NOMO-1 treated with DMSO at 0.1 percent for 48 hours (cell line): ENCODE measurements around the gene AP1M1.

Experiments used
- DNase-seq: peaks from one replicate; lab custom pipeline; 2025; ENCODE audit not compliant: unreplicated experiment; lab: John Stamatoyannopoulos, UW

Gene AP1M1

DNA sequence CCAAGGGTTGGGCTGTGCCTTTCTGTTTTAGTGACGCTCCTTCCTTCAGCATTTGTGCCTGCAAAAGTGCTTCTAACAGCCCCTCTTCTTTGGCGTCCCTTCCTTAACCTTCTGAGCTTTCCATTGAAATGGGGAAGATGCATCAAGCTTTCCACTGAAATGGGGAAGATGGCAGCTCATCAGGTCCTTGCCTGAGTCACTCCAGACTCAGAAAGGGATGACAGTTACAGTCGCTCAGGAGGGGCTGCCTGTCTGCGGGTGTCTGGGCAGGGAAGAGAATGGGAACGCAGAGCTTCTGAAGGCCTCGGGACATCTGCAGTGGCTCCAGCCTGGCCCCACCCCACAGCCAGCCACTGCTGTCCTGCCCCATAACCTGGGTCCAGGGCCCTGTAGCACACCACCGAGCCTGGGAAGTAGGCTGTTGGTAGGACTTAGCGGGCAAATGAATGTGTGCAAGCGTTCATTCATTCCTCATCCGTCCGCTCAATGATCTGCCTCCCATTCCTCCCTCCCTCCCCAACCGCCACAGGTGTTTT, 9.8 kb downstream of the AP1M1 start:
- DNase-seq, result no peak

DNA sequence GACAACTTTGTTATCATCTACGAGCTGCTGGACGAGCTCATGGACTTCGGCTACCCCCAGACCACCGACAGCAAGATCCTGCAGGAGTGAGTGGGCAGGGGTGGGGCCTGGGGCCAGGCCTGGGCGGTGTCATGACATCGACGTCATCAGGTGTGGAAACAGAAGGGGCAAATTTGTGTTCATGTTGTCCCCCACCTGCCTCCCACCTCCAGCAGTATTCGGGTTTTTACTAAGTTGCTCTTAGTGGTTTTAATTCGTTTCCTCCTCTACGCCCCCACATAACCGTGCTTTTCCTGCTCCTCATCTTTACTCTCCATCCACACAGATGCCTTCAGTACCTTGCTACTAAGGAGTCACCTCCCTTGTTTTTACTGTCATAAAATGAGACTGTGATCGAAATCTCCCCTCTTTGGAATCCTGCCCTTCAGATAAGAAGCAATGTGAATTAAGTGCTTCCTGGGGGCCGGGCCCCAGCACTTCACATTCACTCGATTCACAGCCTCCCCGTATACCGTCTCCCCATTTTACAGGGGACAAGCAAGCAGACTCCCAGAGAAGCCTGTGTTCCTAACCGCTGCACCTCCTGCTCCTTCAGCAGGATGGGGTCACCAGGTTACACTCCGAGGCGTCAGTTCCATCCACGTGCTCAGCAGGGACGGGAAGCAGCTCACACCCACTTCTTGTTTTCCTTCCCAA, 10.5 kb downstream of the AP1M1 start:
- DNase-seq, result no peak

- no peak for DNase-seq
Measured at GRCh38 chr19:16208847-16209665, 11.3 kb downstream of the AP1M1 start.

DNA sequence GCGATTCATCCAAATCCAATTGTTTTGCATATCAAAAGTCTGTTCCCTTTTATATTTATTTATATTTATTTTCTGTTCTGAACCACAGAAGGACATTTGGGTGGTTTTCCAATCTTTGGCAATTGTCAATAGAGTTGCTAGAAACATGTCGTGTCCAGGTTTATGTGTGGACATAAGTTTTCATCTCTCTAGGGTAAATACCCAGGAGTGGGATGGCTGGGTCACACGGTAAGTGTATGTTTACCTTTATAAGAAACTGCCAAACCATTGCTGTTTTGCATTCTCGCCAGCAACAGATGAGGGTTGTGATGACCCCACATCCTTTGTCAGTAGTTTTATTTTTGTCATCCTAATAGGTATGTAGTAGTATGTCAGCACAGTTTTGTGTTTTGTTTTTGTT, 12.5 kb downstream of the AP1M1 start:
- no peak for DNase-seq

GRCh38 chr19:16213076-16213475, 15.4 kb downstream of the AP1M1 start:
- DNase-seq, result no peak

DNA sequence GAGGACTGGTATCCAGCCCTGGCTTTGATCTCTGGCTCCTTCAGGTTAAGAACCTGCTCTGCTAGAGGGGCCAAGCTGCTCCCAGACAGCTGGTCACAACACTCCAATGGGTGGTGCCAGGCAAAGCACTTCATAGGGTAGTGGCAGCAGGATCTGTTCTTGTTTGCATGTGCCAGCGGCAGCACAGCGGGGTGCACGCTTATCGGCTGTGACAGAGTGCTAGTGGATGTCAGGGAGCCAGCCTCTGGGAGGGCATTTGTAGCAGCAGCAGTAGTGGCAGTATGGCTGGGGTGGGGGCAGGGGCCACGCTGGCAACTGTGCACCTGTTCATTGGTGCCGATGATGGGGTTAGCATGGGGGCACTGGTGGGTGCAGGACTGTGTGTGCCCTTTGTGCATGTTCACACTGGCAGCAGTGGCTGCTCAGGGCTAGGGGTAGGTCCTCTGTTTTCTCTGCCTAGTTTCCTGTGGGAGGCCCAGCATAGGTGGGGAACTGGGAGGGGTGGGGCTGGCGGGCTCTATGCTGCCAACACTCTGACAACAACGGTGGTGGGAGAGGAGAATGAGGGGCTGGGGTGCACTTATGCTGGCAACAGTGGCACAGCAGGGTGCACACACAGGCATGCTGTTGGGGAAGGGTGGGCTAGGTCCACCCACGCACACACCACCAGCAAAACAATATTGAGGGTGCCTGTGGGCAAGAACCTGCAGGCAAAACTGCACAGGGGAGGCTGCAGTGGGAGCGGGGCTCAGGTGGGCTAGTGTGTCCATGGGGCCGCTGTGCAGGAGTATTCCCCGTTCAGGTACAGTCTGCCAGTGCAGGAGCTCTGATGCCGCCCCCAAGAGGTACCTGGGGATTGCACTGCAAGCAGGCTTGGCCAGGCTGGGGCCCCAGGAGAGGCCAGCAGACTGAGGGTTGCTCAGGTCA, 19.3 kb downstream of the AP1M1 start:
- DNase-seq, result no peak

GRCh38 chr19:16217716-16218451, 20.2 kb downstream of the AP1M1 start:
- DNase-seq, result no peak

- DNase-seq, result no peak
Measured at GRCh38 chr19:16218851-16219250, 21.1 kb downstream of the AP1M1 start.

DNA sequence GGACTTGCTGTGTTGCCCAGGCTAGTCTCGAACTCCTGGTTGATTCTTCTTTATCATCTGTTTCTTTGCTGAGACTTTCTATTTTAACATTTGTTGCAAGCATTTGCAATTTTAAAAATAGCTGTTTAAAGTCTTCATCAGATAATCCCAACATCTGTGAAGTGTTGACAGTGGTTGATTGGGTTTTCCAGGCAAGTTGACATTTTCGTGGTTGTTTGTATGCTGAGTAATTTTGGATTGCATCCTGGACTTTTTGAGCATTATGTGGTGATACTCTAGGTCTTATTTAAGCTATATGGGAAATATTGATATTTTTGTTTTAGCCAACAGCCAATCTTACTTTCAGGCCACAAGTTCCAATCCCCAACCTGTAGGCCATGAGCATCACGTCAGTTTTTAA, 25.1 kb downstream of the AP1M1 start:
- DNase-seq, result no peak

DNA sequence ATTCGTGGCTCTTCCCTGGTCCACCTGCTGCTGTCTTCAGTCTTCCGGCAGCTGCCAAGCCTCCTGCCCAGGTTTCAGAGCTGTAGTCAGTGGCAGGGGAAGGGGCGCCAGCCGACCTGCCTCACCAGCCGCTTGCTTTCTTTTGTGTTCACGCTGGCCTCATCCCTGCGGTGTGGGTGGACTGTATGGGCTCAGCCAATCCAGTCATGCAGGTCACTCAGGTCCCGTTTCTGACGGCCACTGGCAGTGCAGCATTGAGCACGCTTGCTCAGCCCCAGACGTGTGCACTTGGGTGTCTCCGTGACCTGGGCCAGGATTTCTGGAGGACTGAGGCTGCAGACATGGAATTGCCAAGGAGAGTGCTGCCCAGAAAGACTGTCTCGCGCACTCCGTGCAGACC, 26.0 kb downstream of the AP1M1 start:
- DNase-seq, result no peak

DNA sequence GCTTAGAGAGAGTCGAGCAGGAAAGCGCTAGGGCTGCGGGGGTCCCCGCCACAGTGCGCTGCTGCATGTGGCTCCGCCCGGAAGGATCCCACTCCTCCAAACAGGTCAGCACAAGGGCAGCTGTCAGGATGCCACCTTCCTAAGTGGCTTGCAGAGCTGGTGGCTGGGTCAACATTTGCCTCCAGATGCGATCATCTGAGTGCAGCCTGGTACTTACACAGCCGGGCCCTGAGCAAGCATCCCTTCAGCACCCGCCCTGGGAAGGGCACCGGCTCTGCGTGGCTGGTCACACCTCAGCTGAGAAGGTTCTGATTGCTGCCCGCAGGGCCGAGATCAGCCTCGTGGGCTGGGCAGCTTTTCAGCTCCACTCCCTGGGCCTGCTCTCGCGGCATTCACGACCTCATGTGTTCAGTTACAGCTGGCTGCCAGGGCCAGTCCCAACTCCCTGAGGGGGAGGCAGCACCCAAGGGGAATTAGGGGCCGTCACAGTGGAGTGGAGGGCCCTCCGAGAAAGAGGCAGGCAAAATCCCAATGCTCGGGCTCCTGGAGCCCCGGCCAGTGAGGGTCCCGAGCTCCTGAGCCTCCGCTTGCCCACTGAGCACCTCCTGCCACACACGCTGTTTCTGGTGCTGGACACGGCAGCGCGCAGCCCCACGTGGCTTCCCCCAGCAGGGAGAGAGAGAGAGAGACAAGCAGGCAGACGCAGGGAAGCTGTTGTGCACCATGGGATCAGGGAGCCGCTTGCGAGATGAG, 26.8 kb downstream of the AP1M1 start:
- DNase-seq, result no peak

- no peak for DNase-seq
Measured at GRCh38 chr19:16225279-16226183, 27.8 kb downstream of the AP1M1 start.

- DNase-seq, result no peak
Measured at GRCh38 chr19:16226184-16226591, 28.5 kb downstream of the AP1M1 start.

- no peak for DNase-seq
Measured at GRCh38 chr19:16226878-16227836, 29.4 kb downstream of the AP1M1 start.

GRCh38 chr19:16227837-16228636, 30.3 kb downstream of the AP1M1 start:
- DNase-seq, result no peak

DNA sequence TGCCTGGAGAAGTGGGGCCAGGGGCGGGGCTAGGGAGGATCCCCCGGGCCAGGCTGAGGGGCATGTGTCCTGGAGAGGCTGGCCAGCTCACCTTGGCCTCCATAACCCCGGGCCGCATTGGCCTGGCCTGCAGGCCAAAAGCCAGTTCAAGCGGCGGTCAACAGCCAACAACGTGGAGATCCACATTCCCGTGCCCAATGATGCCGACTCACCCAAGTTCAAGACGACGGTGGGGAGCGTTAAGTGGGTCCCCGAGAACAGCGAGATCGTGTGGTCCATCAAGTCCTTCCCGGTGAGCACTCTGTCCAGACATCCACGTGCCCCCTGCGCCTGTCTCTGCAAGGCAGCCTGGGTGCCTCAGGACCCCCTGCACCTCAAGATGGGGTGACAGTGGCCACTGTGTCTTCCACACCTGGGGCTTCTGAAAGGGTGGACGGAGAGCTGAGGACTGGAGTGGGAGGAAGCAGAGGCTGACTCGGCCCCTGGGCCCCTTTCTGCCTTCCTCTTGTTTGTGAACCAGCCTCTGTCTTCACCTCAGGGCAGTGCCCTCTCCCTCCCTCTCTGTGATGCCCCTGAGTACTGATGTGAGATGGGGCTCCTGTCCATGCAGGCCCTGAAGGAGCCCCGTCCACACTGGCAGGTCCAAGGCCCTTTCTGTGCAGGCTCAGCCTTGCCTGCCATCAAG, 31.1 kb downstream of the AP1M1 start:
- no peak for DNase-seq
